GM12878 (cell line): ENCODE measurements around the gene EDN2. TPM values are rescaled to one million over a fixed set of nuclear protein-coding genes. Genes with fewer than 3 reads are reported as not detected.
A peak's percentile ranks its signal among the peaks of the same experiment; 100 is the strongest.

Experiments used
- MEF2A ChIP-seq: IDR thresholded peaks from 2 replicates; pipeline ENCODE4 v1.6.1; 2011; ENCODE audit warnings: low read depth, mild to moderate bottlenecking, low read length, moderate library complexity; ENCODE audit not compliant: insufficient read depth
- PBX3 ChIP-seq: IDR thresholded peaks from 2 replicates; pipeline ENCODE4 v1.6.1; 2011; ENCODE audit warnings: mild to moderate bottlenecking, low read depth, low read length, moderate library complexity; ENCODE audit not compliant: insufficient replicate concordance
- RCOR1 ChIP-seq: conservative IDR thresholded peaks from 2 replicates; pipeline ENCODE4 v1.6.1; 2012; ENCODE audit warnings: low read depth, low read length, improper control_type of control experiment
- RELB ChIP-seq: fragments of 450-650 bp; IDR thresholded peaks from 2 replicates; pipeline ENCODE4 v1.6.1; 2017; ENCODE audit warnings: low read depth, mild to moderate bottlenecking, moderate library complexity
- TCF3 ChIP-seq: IDR thresholded peaks from 2 replicates; pipeline ENCODE4 v1.6.1; 2012; ENCODE audit warnings: low read depth, mild to moderate bottlenecking, low read length, borderline replicate concordance; ENCODE audit not compliant: insufficient read depth
- USF2 ChIP-seq: IDR thresholded peaks from 2 replicates; pipeline ENCODE4 v1.6.1; 2011; ENCODE audit warnings: low read depth, low read length, improper control_type of control experiment, borderline replicate concordance
- WRNIP1 ChIP-seq: IDR thresholded peaks from 2 replicates; pipeline ENCODE4 v1.6.1; 2011; ENCODE audit warnings: low read depth, low read length, improper control_type of control experiment, borderline replicate concordance
- polyA plus RNA-seq, 11 experiments: library from polyadenylated mRNA; depleted of rRNA in 4 of 11; unstranded in 6 of 11; stranded (reverse) in 5 of 11; fragments of >200 nt; fragmentation: Nextera tagmentation in 4 of 11; fragmentation: Illumina TruSeq in 1 of 11; extraction: Ambion mirVana in 4 of 11; extraction: Trizol in 1 of 11; gene quantifications; 1 replicate in 1 of 11; 2 replicates in 10 of 11; pipeline versions ENCODE4 v1.2.1 to v1.2.3, GENCODE V29; 2011 to 2016; ENCODE audit warnings: inconsistent platforms in 2 of 11, missing spikeins in 2 of 11, low read depth in 1 of 11
- total RNA-seq, 4 experiments: library from RNA; depleted of rRNA in 3 of 4; stranded (reverse); fragments of >200 nt in 3 of 4; fragmentation: Illumina TruSeq in 1 of 4; extraction: Trizol in 1 of 4; gene quantifications; 2 replicates each; pipeline versions ENCODE4 v1.2.1 to v1.2.3, GENCODE V29; 2013 to 2021

The EDN2 gene
- total and polyA plus RNA-seq, 10 of the 15 experiments (the other 5 are each of a cell fraction or from before 2014, with no cell fraction given): 0.11 to 1.5 (median 0.43) TPM; not detected in 1

- TF ChIP-seq RELB: no peak
- TF ChIP-seq TCF3: peak; percentile 65; the same call in 1 of the 2 replicates
- peak; percentile 25 for TF ChIP-seq PBX3
- no peak for TF ChIP-seq WRNIP1
- TF ChIP-seq USF2: no peak
- TF ChIP-seq RCOR1: no peak
- no peak for TF ChIP-seq MEF2A
Observed at GRCh38 chr1:41525891-41526587, 41.6 kb upstream of the EDN2 start (continued).
